HG02840 (cell line): ENCODE measurements around the gene ZC3H13.

Experiments
- ATAC-seq: cut with Tn5 transposase; IDR thresholded peaks from one replicate; pipeline ENCODE4 v1.9.1; 2021; ENCODE audit warnings: mild to moderate bottlenecking, moderate library complexity, moderate number of reproducible peaks; ENCODE audit not compliant: unreplicated experiment, low FRiP score

ZC3H13 gene

GRCh38 chr13:45950386-45951000 lies 102.1 kb downstream of the ZC3H13 start:
- no peak for ATAC-seq

GRCh38 chr13:45949161-45949560 lies 103.4 kb downstream of the ZC3H13 start:
- ATAC-seq, result no peak

GRCh38 chr13:45943965-45944364 lies 108.6 kb downstream of the ZC3H13 start:
- ATAC-seq, result no peak

- ATAC-seq, result no peak
These were observed 109.4 kb downstream of the ZC3H13 start for GRCh38 chr13:45943120-45943519.

- no peak for ATAC-seq
These were observed 111.3 kb downstream of the ZC3H13 start for GRCh38 chr13:45941261-45941660.

GRCh38 chr13:45940061-45940460 lies 112.5 kb downstream of the ZC3H13 start:
- no peak for ATAC-seq

- ATAC-seq, result no peak
These were observed 115.9 kb downstream of the ZC3H13 start for GRCh38 chr13:45936621-45937020.

GRCh38 chr13:45934283-45934682 lies 118.3 kb downstream of the ZC3H13 start:
- ATAC-seq, result no peak

GRCh38 chr13:45933203-45933908 lies 119.2 kb downstream of the ZC3H13 start:
- no peak for ATAC-seq

GRCh38 chr13:45932676-45933075 lies 119.9 kb downstream of the ZC3H13 start:
- no peak for ATAC-seq

- no peak for ATAC-seq
These were observed 120.4 kb downstream of the ZC3H13 start for GRCh38 chr13:45932172-45932571.

GRCh38 chr13:45931211-45931610 lies 121.3 kb downstream of the ZC3H13 start:
- ATAC-seq, result no peak

GRCh38 chr13:45930177-45930576 lies 122.4 kb downstream of the ZC3H13 start:
- no peak for ATAC-seq

- ATAC-seq, result no peak
These were observed 123.7 kb downstream of the ZC3H13 start for GRCh38 chr13:45928843-45929242.

- no peak for ATAC-seq
These were observed 124.4 kb downstream of the ZC3H13 start for GRCh38 chr13:45928176-45928575.

GRCh38 chr13:45926741-45927140 lies 125.8 kb downstream of the ZC3H13 start:
- no peak for ATAC-seq

- ATAC-seq, result no peak
These were observed 127.4 kb downstream of the ZC3H13 start for GRCh38 chr13:45925151-45925550.

- ATAC-seq, result no peak
These were observed 131.3 kb downstream of the ZC3H13 start for GRCh38 chr13:45921162-45921736.

GRCh38 chr13:45918597-45918996 lies 133.9 kb downstream of the ZC3H13 start:
- no peak for ATAC-seq

GRCh38 chr13:45917019-45917418 lies 135.5 kb downstream of the ZC3H13 start:
- ATAC-seq, result no peak

GRCh38 chr13:45915686-45916439 lies 136.7 kb downstream of the ZC3H13 start:
- ATAC-seq, result no peak
